Stimulated activated CD8-positive, alpha-beta memory T cell treated with anti-CD3 and anti-CD28 coated beads, Interleukin-12 subunit alpha, Interleukin-12 subunit beta, amount 100 ng/mL, for 4 hours (primary cell): ENCODE measurements around the gene LRMDA.

ENCODE experiments used
- DNase-seq: peaks from one replicate; pipeline ENCODE4 v3.0.0-alpha.2; 2020; ENCODE audit warnings: low read depth

Gene LRMDA

GRCh38 chr10:75925999-75926398 is 494.6 kb downstream of the LRMDA start:
- DNase-seq = no peak

GRCh38 chr10:75926763-75927162 is 495.3 kb downstream of the LRMDA start:
- DNase-seq = no peak

GRCh38 chr10:75928231-75928630 is 496.8 kb downstream of the LRMDA start:
- no peak for DNase-seq

- no peak for DNase-seq
Measured at GRCh38 chr10:75929630-75930161, 498.3 kb downstream of the LRMDA start.

DNA sequence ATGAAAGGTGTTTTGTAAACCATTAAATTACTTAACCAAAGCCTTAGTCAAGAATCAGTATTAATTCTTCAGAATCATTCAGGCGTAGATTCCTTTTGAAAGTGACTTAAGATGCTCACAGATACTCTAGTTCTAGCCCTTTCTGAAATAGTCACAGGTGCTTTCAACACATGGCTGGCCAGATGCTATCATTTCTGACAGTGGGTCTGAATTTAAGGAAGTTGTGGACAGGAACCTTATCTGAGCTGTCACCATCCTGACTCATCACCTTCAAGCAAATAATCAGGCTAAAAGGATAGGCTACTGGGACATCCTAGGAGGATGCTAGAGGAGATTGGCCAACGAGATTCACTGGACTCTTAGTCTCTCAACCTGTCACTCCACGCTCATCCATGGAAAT is 501.5 kb downstream of the LRMDA start:
- DNase-seq = no peak

DNA sequence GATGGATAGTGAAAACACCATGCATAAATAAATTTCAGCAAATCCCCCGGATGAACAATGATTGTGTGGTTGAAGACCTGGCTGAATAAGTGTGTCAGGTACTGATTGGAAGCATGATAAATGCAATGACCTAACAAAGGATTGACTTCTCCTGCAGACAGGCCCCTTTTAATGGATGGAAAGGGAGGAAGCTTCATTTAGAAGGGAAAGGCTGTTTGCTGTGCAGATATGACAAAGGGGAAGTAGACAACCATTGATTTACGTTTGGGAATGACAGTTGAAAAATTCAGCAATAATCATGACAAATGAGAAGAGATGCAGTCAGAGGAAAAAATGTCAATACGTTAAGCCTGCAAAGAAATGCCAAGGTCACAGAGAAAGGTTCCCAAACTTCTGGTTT is 503.8 kb downstream of the LRMDA start:
- no peak for DNase-seq

- DNase-seq = no peak
Measured at GRCh38 chr10:75935650-75936400, 504.4 kb downstream of the LRMDA start.

- no peak for DNase-seq
Measured at GRCh38 chr10:75936841-75937240, 505.4 kb downstream of the LRMDA start.

DNA sequence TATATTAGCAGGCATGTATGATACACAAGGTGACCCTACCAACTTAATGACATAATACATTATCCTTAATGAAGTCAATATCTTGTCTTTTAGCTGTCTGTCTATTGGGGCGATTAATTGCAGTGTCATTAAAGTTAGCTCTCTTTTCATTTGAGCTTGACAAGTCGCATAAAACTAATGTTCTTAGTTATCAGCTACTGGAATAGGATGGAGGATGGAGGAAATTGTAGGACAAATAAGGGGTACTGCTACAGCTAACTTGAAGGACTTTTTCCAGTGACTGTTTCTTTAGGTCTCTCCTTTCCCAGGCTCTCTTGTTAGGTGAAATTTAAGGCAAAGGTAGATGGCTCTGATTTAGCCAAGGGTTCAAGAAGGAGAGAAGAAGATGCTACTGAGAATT is 506.4 kb downstream of the LRMDA start:
- no peak for DNase-seq

DNA sequence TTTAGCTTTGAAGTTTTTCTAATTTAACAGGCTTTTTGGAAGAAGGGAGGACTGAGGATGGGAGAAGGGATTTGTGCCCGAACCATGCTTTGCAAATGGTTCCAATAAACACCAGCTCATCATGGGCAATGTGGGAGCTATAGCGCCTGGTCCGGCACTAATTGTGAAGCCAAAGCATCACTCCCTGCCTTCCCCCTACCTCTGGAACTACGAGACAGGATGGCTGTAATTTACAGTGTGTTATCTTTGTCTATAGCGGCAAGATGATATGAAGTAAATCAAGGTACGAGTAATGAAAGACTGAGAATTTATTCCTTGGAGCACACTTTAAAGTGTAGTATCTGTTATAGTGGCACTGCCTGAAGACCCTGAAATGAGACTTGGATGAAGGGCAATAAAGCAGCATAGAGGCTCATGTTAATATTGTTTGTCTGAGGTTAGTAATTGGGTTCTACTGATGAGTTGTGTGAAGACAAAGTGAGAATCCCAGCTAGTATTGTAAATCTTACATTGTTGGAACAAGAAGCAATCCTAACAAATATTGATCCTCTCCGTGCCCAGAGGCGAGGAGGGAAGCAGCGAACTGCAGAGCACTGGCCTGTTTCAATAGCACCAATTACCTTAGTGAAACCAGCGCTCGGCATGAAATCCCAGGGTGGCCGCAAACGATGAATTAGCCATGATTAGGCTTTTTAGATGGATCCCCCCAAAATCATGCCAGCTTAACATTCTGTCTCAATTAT is 507.1 kb downstream of the LRMDA start:
- DNase-seq = no peak

DNA sequence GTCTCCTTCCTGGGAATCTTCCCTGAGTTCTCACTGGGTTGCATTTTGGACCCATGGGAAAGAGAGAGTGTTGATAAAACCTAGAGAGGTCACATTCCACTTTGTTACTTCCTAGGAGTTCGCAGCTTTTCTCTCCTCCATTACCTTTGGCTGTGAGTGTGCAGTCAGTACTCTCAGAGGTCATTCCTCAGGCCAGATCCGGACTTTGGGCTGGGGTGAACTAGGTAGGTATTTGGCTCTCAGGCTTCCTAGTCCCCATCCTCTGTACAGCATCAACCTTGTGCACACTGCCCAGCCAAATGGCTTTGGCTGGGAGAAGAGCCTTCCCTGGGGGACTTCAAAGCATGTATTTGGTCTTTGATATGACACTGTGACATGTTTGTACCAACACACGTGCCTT is 508.1 kb downstream of the LRMDA start:
- no peak for DNase-seq

- DNase-seq = no peak
Measured at GRCh38 chr10:75940742-75941141, 509.3 kb downstream of the LRMDA start.

- no peak for DNase-seq
Measured at GRCh38 chr10:75941223-75941801, 509.9 kb downstream of the LRMDA start.

- no peak for DNase-seq
Measured at GRCh38 chr10:75944061-75944460, 512.6 kb downstream of the LRMDA start.

GRCh38 chr10:75948583-75948982 is 517.2 kb downstream of the LRMDA start:
- DNase-seq = no peak

- no peak for DNase-seq
Measured at GRCh38 chr10:75950307-75950706, 518.9 kb downstream of the LRMDA start.

- no peak for DNase-seq
Measured at GRCh38 chr10:75950997-75951589, 519.7 kb downstream of the LRMDA start.

DNA sequence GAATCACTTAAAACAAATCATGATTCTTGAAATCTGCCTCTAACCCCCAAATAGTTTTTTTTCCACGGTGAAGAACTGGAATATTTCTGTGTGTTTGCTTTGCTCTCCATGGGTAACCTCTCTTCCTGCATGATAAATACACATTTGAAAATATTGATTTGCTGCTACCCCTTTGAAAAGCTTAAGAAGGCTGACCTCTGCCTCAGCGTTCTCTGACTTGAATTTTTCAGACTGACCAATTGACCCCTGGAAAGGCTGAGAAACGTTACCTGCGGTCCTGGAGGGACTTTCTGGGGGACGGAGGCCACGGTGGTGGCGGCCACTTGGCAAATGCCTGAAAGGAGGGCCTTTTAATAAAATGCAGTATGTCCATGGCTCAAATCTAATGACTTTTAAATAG is 520.2 kb downstream of the LRMDA start:
- no peak for DNase-seq

GRCh38 chr10:75952093-75952492 is 520.7 kb downstream of the LRMDA start:
- no peak for DNase-seq

GRCh38 chr10:75954486-75954885 is 523.1 kb downstream of the LRMDA start:
- no peak for DNase-seq

- DNase-seq = no peak
Measured at GRCh38 chr10:75955973-75956502, 524.6 kb downstream of the LRMDA start.

DNA sequence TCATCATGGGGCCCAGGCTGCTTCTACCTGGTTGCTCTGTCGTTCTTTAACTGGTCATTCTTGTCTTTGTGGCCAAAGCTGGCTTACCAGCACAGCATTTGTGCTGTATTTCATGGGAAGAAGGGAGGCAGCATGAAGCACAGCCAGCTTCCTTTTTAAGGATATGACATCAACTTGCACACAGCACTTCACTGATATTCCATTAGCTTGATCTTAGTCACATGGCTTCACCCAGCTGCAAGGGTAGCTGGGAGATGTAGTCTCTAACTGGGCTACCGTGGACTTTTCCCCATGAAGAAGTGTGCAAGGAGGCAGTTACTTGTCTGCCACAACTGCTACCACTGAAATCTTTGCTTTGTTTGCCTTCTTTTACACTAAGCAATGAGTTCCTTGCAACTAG is 525.2 kb downstream of the LRMDA start:
- no peak for DNase-seq
